Epithelial cell of proximal tubule (primary cell): ENCODE measurements around the gene KMT2E. TPM values are rescaled to one million over a fixed set of nuclear protein-coding genes. Genes with fewer than 3 reads are reported as not detected.

Source experiments
- DNase-seq: peaks from one replicate; pipeline ENCODE4 v3.0.0-alpha.2; 2011; ENCODE audit warnings: low read depth
- H3K4me3 ChIP-seq: 2 replicates; pipeline ENCODE4 v1.5.1; 2011; ENCODE audit warnings: low read depth, mild to moderate bottlenecking, low read length
- total RNA-seq: library from RNA; depleted of rRNA; stranded (reverse); fragments of >200 nt; gene quantifications from 2 replicates; pipeline ENCODE4 v1.2.3, GENCODE V29; 2015
- TF ChIP-seq, protein P1 (sequence below): conservative IDR thresholded peaks from 2 replicates; pipeline ENCODE4 v1.5.1; 2012; ENCODE audit warnings: low read depth, mild to moderate bottlenecking, low read length

The KMT2E gene
- total RNA-seq, 1 donor from 2014 or later, result 46.4 TPM

- TF ChIP-seq, protein P1, sequence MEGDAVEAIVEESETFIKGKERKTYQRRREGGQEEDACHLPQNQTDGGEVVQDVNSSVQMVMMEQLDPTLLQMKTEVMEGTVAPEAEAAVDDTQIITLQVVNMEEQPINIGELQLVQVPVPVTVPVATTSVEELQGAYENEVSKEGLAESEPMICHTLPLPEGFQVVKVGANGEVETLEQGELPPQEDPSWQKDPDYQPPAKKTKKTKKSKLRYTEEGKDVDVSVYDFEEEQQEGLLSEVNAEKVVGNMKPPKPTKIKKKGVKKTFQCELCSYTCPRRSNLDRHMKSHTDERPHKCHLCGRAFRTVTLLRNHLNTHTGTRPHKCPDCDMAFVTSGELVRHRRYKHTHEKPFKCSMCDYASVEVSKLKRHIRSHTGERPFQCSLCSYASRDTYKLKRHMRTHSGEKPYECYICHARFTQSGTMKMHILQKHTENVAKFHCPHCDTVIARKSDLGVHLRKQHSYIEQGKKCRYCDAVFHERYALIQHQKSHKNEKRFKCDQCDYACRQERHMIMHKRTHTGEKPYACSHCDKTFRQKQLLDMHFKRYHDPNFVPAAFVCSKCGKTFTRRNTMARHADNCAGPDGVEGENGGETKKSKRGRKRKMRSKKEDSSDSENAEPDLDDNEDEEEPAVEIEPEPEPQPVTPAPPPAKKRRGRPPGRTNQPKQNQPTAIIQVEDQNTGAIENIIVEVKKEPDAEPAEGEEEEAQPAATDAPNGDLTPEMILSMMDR, result no peak
- no peak overlapping the region for H3K4me3 ChIP-seq
- DNase-seq, result no peak
Measured at GRCh38 chr7:105118612-105119600, 104.9 kb downstream of the KMT2E start.

- TF ChIP-seq, protein P1, result no peak
- no peak for DNase-seq
- no peak overlapping the region for H3K4me3 ChIP-seq
Measured at GRCh38 chr7:105122619-105123018, 108.6 kb downstream of the KMT2E start.

- TF ChIP-seq, protein P1, result no peak
- DNase-seq, result no peak
Measured at GRCh38 chr7:105125745-105126144, 111.7 kb downstream of the KMT2E start.

GRCh38 chr7:105126436-105126975 is 112.5 kb downstream of the KMT2E start:
- DNase-seq, result no peak

More at GRCh38 chr7:105125745-105126144, 111.7 kb downstream of the KMT2E start:
- no peak overlapping the region for H3K4me3 ChIP-seq

GRCh38 chr7:105127179-105127578 is 113.2 kb downstream of the KMT2E start:
- DNase-seq, result no peak
- H3K4me3 ChIP-seq, result no peak overlapping the region
- TF ChIP-seq, protein P1, result no peak

More at GRCh38 chr7:105126436-105126975, 112.5 kb downstream of the KMT2E start:
- no peak overlapping the region for H3K4me3 ChIP-seq
- TF ChIP-seq, protein P1, result no peak

- no peak for DNase-seq
- no peak overlapping the region for H3K4me3 ChIP-seq
- TF ChIP-seq, protein P1, result no peak
Measured at GRCh38 chr7:105130048-105130447, 116.0 kb downstream of the KMT2E start.

DNA sequence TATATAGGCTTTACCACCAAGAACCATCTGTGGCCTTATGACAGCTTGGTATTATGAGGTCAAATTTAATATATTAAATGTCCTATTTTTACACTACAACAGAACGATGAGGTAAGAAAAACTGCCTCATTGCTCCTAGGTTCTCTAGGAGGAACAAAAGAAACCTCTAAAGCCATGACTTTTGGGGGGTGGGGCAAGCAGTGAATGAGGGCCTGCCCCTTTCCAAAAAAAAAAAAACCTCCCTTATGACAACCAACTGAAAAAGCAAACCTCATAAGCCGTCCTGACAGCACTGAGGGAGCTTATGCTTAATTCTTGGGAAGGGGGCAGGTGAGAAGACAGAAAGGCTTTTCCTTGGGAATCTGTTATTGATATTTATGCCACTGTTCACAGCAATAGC is 116.6 kb downstream of the KMT2E start:
- TF ChIP-seq, protein P1, result no peak
- no peak for DNase-seq
- H3K4me3 ChIP-seq, result no peak overlapping the region
